ENCODE results near the gene MIEF2.
"Not testable (repeated sequence)": the region's sequence is repeated elsewhere in the genome, so short reads cannot be mapped to it uniquely, and the experiment has no call there.

Gene MIEF2

DNA sequence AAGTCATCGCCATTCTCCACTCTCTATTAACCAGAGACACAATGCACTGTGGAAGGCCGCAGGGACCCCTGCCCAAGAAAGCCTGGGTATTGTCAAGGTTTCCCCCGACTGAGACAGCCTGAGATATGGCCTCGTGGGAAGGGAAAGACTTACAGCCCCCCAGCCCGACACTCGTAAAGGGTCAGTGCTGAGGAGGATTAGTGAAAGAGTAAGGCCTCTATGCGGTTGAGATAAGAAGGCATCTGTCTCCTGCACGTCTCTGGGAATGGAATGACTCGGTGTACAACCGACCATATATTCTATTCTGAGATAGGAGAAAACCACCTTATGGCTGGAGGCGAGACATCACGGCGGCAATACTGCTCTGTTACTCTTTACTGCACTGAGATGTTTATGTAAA lies 42.7 kb downstream of the MIEF2 start:
- not testable (repeated sequence) for DNase-seq

DNA sequence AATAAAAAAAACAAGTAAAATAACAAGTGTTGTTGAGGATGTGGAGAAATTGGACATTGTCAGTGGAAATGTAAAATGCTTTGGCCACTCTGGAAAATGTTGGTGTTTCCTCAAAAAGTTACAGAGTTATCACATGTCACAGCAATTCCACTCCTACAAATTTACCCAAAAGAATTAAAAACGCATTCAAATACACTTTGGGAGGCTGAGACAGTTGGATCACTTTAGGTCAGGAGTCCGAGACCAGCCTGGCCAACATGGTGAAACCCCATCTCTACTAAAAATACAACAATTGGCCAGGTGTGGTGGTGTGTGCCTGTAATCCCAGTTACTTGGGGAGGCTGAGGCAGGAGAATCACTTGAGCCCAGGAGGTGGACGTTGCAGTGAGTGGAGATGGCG lies 48.7 kb downstream of the MIEF2 start:
- DNase-seq: no peak

DNA sequence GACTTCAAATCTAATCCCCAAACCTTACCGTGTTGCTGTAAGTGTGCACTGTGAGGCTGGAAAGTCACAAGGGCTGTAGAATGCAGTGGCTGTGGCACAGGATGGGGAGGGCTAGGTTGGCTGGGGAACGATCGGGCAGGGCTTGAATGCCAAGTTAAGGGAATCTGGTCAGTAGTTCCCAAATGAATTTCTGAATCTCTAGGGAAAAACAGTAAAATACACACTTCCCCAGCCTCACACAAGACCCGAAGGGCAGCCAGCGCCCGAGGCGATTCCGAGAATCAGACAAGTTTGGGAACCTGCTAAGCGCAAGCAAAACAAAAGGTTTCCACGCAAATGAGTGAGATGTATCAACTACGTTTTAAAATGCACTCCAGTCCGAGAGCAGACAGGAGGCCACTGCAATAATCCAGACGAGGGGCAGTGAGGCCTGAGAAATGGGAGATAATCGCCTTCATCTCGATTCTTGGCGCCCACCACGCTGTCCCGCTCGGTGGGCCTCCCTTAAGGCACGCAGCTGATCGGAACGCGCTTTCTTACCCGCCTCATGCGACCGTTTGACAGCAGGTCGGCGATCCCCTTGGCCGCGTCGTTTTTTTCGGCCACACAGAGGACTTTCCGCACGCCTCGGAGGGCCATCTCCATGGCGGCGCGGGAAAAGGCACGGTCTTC lies 53.7 kb downstream of the MIEF2 start:
- peak in 1 of 2 experiments; percentile 15 for DNase-seq

DNA sequence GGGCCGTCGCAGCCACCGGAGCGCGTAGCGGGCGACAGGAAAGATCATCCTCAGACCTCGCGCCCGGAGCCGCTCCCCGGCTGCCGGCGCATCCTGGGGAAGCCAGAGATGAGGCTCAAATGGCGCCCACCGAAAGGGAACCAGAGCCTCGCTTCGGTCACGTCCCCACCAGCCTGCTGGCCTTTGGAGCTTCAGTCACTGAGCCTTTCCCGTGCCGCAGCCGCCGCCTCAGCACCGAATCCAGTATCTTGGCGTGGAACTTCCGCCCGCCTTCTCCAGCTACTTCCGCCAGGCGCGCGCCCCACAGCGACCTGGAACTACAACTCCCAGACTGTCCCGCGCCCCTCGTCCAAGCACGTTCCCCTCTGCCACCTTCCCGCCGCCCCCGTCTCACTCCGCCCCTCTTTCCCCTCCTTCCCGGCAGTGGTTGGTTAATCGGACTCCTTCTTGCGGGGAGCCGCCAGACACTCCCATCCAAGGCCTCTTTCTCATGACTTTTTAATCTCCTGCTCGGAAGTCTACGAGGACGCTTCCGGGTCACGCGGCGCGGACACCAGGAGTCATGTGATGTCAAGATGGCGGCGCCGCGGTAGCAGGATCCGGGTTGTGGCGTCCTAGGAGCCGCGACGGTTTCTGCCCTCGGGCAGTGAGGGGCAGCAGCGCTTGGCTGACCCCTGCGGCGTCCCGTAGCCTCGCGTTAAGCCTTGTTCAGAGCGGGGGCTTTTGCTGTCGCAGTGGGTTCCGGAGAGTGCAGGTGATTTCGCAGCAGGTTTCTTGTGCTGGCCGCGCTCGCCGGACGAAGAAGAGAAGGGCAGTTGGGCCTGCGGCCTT lies 54.5 kb downstream of the MIEF2 start, which contains the start of the genes SMCR8 and TOP3A:
Gene SMCR8, plus strand, starts transcription at position 563 of the 831 bp plus-strand sequence. CDS start 497 bp downstream, outside the sequence.
Gene TOP3A, minus strand, starts transcription at position 264 of the 831 bp plus-strand sequence. Its CDS starts 216 bp downstream, at position 48.
- DNase-seq: peak; percentile 98

DNA sequence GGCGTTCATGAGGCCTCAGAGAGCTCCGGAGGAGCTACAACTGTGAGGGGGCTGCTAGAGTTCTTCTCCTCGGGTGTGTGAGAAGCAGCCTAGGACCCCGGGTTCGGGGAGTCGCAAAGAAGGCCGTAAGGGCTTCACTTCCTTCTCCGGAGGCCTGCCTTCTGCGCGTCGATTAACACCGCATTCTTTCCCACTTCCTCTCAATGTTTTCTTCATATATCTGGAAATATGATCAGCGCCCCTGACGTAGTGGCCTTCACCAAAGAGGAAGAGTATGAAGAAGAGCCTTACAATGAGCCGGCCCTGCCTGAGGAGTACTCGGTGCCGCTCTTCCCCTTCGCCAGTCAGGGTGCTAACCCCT lies 55.1 kb downstream of the MIEF2 start:
- DNase-seq: peak in 1 of 2 experiments; percentile 17

DNA sequence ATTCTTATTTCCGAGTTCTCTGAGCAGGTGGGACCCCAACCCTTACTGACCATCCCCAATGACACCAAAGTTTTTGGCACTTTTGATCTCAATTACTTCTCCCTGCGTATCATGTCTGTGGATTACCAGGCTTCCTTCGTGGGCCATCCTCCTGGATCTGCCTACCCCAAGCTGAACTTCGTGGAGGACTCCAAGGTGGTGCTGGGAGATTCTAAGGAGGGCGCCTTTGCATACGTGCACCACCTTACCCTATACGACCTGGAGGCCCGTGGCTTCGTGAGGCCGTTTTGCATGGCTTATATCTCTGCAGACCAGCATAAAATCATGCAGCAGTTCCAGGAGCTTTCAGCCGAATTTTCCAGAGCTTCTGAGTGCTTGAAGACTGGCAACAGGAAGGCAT lies 55.5 kb downstream of the MIEF2 start:
- no peak for DNase-seq
